PC-9 (cell line): Measurements from ENCODE around the gene TRIM7. TPM values are rescaled to one million over a fixed set of nuclear protein-coding genes. Genes with fewer than 3 reads are reported as not detected.
"Not testable (repeated sequence)": the region's sequence is repeated elsewhere in the genome, so short reads cannot be mapped to it uniquely, and the experiment has no call there.

Experiments used
- BruUV-seq: library from RNA; stranded (reverse); fragments of 400-500 nt; replicated peaks from 2 replicates; lab custom pipeline; 2021; lab: Mats Ljungman, UMichigan
- CTCF ChIA-PET: fragments of 300-600 bp; sonication (Branson Sonifier 250); formaldehyde crosslinking; loops from one replicate; lab custom pipeline; 2022; ENCODE audit warnings: antibody characterized with exemption; lab: Charles Lee
- POLR2A ChIA-PET: fragments of 300-600 bp; sonication (Branson Sonifier 250); formaldehyde crosslinking; loops from one replicate; lab custom pipeline; 2022; ENCODE audit warnings: antibody characterized with exemption; ENCODE audit not compliant: unreplicated experiment; lab: Charles Lee
- DNase-seq, 2 experiments: peaks; one replicate each; pipeline versions ENCODE4 v3.0.0 to v3.0.0-alpha.2; 2015 to 2022; ENCODE audit warnings: mixed read lengths in 1 of 2
- H2AFZ ChIP-seq: fragments of 200-600 bp; sonication (generic); 2 replicates; pipeline ENCODE4 v1.8.1; 2017; ENCODE audit warnings: antibody characterized with exemption
- H3F3A ChIP-seq: fragments of 200-600 bp; sonication (generic); 2 replicates; pipeline ENCODE4 v1.8.1; 2017; ENCODE audit warnings: antibody characterized with exemption, mild to moderate bottlenecking, low read depth; ENCODE audit not compliant: insufficient read depth
- H3K27ac ChIP-seq: fragments of 200-600 bp; sonication (generic); 2 replicates; pipeline ENCODE4 v1.6.1; 2016; ENCODE audit warnings: mixed run types
- H3K27me3 ChIP-seq: fragments of 200-600 bp; sonication (generic); 2 replicates; pipeline ENCODE4 v1.6.1; 2016; ENCODE audit warnings: low read depth, mixed run types; ENCODE audit not compliant: insufficient read depth
- H3K36me3 ChIP-seq: fragments of 200-600 bp; sonication (generic); 2 replicates; pipeline ENCODE4 v1.6.1; 2016; ENCODE audit warnings: low read depth, mixed run types
- H3K4me1 ChIP-seq: fragments of 200-600 bp; sonication (generic); replicated peaks from 2 replicates; pipeline ENCODE4 v1.6.1; 2016; ENCODE audit warnings: mixed run types; ENCODE audit not compliant: insufficient read depth
- H3K4me2 ChIP-seq: fragments of 200-600 bp; sonication (generic); 2 replicates; pipeline ENCODE4 v1.6.1; 2017; ENCODE audit warnings: mixed run types
- H3K4me3 ChIP-seq: fragments of 200-600 bp; sonication (generic); 2 replicates; pipeline ENCODE4 v1.6.1; 2016; ENCODE audit warnings: mixed run types
- H3K79me2 ChIP-seq: fragments of 200-600 bp; sonication (generic); 2 replicates; pipeline ENCODE4 v1.6.1; 2017; ENCODE audit warnings: low read depth, mixed run types
- H3K9me2 ChIP-seq: fragments of 200-600 bp; sonication (generic); 2 replicates; pipeline ENCODE4 v1.8.1; 2017; ENCODE audit warnings: mild to moderate bottlenecking; ENCODE audit not compliant: insufficient read depth
- H3K9me3 ChIP-seq: fragments of 200-600 bp; sonication (generic); 2 replicates; pipeline ENCODE4 v1.8.1; 2016; ENCODE audit warnings: low read depth; ENCODE audit not compliant: insufficient read depth
- H4K20me1 ChIP-seq: fragments of 200-600 bp; sonication (generic); 2 replicates; pipeline ENCODE4 v1.8.1; 2017; ENCODE audit not compliant: insufficient read depth
- EZH2 ChIP-seq: fragments of 200-600 bp; sonication (generic); IDR thresholded peaks from 2 replicates; pipeline ENCODE4 v1.8.0; 2017; ENCODE audit warnings: antibody characterized with exemption, low read depth
- intact Hi-C: fragments of 100-400 bp; cut with micrococcal nuclease; formaldehyde crosslinking; loops from one replicate; pipeline ENCODE4 v1.10.0; 2022; ENCODE audit not compliant: unreplicated experiment
- total RNA-seq: library from RNA; stranded (reverse); gene quantifications from 2 replicates; pipeline ENCODE4 v1.2.3, GENCODE V29; 2021
- TF ChIP-seq, protein P1 (sequence below): fragments of 200-600 bp; sonication (generic); conservative IDR thresholded peaks from 2 replicates; pipeline ENCODE4 v1.6.1; 2017; ENCODE audit warnings: mixed run types, antibody characterized with exemption, mild to moderate bottlenecking, moderate library complexity

Gene TRIM7
- total RNA-seq, 1 experiment from 2014 or later, result 9.2 TPM

DNA sequence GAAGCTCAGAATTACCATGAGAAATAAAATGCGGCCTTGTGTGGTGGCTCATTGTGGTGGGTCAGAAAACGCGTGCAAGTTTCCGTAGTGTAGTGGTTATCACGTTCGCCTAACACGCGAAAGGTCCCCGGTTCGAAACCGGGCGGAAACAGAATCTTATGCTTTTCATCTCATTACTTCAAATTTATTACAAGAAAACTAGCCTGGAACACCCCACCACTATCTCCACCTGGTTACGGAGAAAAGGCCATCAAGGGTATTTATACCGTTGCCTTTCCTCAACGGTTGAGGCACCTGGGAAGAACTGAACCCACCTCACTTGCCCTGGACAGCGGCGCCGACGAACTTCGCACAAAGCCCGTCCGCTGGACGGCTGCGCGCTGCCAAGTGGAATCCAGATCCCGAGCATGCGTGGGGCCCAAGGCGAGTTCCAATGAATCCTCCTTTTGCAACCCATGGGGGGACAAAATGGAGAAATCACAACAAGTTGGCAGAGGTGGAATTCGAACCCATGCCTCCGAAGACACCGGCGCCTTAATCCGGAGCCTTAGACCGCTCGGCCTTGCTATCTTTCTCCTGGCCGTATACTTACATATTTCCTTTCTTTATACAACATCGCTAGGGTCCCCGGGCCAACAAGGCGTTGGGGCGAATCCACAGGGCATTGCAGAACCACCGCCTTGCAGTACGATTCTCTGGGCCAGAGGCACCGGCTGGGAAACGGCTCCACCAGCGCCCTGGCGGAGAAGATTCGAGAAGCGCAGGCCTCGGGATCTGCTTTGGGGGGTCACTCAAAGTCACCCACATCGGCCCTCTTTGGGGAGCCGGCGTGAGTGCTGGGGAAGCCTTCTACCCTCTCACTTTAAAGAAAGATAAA is 40.7 kb downstream of the TRIM7 start:
- no peak overlapping the region for H2AFZ ChIP-seq
- TF ChIP-seq, protein P1, sequence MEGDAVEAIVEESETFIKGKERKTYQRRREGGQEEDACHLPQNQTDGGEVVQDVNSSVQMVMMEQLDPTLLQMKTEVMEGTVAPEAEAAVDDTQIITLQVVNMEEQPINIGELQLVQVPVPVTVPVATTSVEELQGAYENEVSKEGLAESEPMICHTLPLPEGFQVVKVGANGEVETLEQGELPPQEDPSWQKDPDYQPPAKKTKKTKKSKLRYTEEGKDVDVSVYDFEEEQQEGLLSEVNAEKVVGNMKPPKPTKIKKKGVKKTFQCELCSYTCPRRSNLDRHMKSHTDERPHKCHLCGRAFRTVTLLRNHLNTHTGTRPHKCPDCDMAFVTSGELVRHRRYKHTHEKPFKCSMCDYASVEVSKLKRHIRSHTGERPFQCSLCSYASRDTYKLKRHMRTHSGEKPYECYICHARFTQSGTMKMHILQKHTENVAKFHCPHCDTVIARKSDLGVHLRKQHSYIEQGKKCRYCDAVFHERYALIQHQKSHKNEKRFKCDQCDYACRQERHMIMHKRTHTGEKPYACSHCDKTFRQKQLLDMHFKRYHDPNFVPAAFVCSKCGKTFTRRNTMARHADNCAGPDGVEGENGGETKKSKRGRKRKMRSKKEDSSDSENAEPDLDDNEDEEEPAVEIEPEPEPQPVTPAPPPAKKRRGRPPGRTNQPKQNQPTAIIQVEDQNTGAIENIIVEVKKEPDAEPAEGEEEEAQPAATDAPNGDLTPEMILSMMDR, result no peak
- no peak for TF ChIP-seq EZH2
- peaks cover 17% of the 10 kb centered on the region for H3K4me1 ChIP-seq
- H3K79me2 ChIP-seq, result no peaks in the 10 kb centered on the region
- ChIA-PET CTCF (no interaction called here), POLR2A (no interaction called here)
- H3F3A ChIP-seq, result peaks cover 22% of the 10 kb centered on the region; the same call in 1 of the 2 replicates
- intact Hi-C loops, result no loop called here
- DNase-seq, result no peak
- no peaks in the 10 kb centered on the region for H3K9me3 ChIP-seq
- H3K27ac ChIP-seq, result no peak overlapping the region
- H3K9me2 ChIP-seq, result no peaks in the 10 kb centered on the region
- no TSS peak for BruUV-seq
- no peak overlapping the region for H3K4me3 ChIP-seq
- H3K36me3 ChIP-seq, result no peaks in the 10 kb centered on the region
- H4K20me1 ChIP-seq, result no peaks in the 10 kb centered on the region
- no peak overlapping the region for H3K4me2 ChIP-seq
- no peaks in the 10 kb centered on the region for H3K27me3 ChIP-seq

DNA sequence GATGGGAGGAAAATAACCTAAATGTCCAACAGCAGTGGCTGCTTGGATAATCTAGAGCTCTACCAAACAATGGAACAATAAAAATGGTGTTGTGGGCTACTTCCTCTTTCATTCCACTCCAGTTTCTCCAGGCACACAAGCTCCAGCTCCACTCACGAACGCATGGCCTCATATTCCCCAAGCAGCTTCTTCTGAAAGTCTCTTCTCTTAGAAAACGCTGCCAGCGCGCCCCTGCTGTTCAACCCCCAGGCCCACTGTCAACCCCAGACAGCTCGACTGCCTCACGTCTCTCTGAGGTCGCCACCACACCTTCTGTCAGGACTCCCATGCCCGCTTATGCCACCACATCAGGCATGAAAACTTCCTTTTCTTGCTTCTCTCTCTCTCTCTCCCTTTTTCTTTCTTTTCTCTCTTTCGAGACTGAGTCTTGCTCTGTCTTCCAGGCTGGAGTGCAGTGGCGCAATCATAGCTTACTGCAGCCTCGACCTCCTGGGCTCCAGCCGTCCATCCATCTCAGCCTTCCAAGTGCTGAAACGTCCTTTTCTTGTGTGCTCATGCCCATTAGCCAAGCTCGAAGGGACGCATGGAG is 41.4 kb downstream of the TRIM7 start:
- no peak for TF ChIP-seq EZH2
- TF ChIP-seq, protein P1, result no peak
- DNase-seq, result no peak
- BruUV-seq, result no TSS peak
- H2AFZ ChIP-seq, result no peak overlapping the region
- H4K20me1 ChIP-seq, result no peaks in the 10 kb centered on the region
- H3K27me3 ChIP-seq, result no peaks in the 10 kb centered on the region
- H3K4me1 ChIP-seq, result peaks cover 17% of the 10 kb centered on the region
- no peak overlapping the region for H3K27ac ChIP-seq
- no peaks in the 10 kb centered on the region for H3K9me3 ChIP-seq
- no peaks in the 10 kb centered on the region for H3K9me2 ChIP-seq
- H3K4me3 ChIP-seq, result no peak overlapping the region
- POLR2A ChIA-PET, result no interaction called here
- H3K36me3 ChIP-seq, result no peaks in the 10 kb centered on the region
- no peaks in the 10 kb centered on the region for H3K79me2 ChIP-seq
- CTCF ChIA-PET, result no interaction called here
- no peak overlapping the region for H3K4me2 ChIP-seq
- H3F3A ChIP-seq, result peaks cover 22% of the 10 kb centered on the region; the same call in 1 of the 2 replicates
- intact Hi-C loops, result no loop called here

DNA sequence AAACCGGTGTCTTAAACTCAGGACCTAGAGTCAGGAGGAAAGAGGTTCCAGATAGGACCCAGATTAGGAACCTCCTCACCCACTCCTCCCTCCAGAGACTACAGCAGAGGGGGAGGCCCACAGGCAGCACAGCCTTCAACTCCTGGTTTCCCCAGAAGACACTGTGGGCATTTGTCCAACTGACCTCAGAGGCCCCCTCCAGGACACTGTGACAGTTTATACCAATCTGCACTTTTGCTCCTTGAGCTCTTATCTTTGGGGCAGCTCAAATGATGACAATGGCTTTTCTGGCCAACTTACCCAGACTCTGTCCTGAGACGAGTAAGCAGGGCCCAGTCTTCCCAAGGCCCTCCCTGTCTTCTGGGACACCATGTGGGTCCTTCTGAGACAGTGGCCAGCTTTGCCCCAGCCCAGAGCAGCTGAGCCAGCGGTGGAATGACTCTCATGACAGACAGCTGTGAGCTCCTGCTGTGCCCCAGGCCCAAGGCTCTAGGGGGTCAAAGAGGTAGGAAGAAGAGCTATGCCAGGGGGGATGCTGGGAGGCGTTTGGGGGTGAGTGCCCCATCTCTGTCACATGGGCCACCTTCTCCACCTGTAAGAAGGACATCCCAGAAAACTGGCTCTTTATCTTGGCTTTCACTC is 43.3 kb downstream of the TRIM7 start:
- BruUV-seq, result no TSS peak

DNA sequence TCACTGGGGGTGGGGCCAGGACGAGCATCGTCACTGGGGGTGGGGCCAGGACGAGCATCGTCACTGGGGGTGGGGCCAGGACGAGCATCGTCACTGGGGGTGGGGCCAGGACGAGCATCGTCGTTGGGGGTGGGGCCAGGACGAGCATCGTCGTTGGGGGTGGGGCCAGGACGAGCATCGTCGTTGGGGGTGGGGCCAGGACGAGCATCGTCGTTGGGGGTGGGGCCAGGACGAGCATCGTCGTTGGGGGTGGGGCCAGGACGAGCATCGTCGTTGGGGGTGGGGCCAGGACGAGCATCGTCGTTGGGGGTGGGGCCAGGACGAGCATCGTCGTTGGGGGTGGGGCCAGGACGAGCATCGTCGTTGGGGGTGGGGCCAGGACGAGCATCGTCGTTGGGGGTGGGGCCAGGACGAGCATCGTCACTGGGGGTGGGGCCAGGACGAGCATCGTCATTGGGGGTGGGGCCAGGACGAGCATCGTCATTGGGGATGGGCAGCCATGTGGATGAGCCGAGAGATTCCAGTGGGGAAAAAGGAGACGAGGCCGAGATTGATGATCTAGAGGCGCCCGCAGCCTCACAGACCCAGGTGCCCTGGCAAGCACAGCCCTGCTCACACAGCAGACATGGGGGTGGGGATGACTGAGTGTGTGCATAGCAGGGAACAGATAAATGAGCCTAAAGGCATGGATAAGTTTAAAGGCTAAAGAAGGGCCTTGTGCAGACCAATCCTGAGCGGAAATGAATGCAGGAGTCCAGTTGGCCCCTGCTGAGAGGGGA is 44.1 kb downstream of the TRIM7 start:
- POLR2A ChIA-PET, H3K27me3 ChIP-seq, H4K20me1 ChIP-seq, H3K36me3 ChIP-seq, H3K9me3 ChIP-seq, H3K79me2 ChIP-seq, CTCF ChIA-PET, intact Hi-C loops, H3K9me2 ChIP-seq: not testable (repeated sequence)
- Histone ChIP-seq H3K4me2 (peak overlapping the region; percentile 76), H3K4me3 (peak overlapping the region; percentile 40; the same call in 1 of the 2 replicates), H3F3A (peaks cover 22% of the 10 kb centered on the region; the same call in 1 of the 2 replicates), H3K27ac (peak overlapping the region; percentile 77), H2AFZ (peak overlapping the region; percentile 79), H3K4me1 (peaks cover 17% of the 10 kb centered on the region)
- BruUV-seq, result TSS peak; percentile 98
- DNase-seq, result peak in 1 of 2 experiments; percentile 52

More for the DNA sequence above, 43.3 kb downstream of the TRIM7 start:
- Histone ChIP-seq H3K27me3 (no peaks in the 10 kb centered on the region), H3K9me2 (no peaks in the 10 kb centered on the region), H3K36me3 (no peaks in the 10 kb centered on the region), H3K4me3 (peak overlapping the region; percentile 40; the same call in 1 of the 2 replicates), H3K9me3 (no peaks in the 10 kb centered on the region), H3K4me1 (peaks cover 17% of the 10 kb centered on the region), H4K20me1 (no peaks in the 10 kb centered on the region), H2AFZ (peak overlapping the region; percentile 79), H3F3A (peaks cover 22% of the 10 kb centered on the region; the same call in 1 of the 2 replicates), H3K79me2 (no peaks in the 10 kb centered on the region), H3K27ac (peak overlapping the region; percentile 77), H3K4me2 (peak overlapping the region; percentile 76)
- intact Hi-C loops, result no loop called here
- ChIA-PET CTCF (no interaction called here), POLR2A (no interaction called here)
- no peak for TF ChIP-seq EZH2
- TF ChIP-seq, protein P1, result no peak
- DNase-seq, result no peak
